PC-9 (cell line): ENCODE results near the gene COLEC11. TPM values are rescaled to one million over a fixed set of nuclear protein-coding genes. Genes with fewer than 3 reads are reported as not detected.

ENCODE experiments used
- BruUV-seq: library from RNA; stranded (reverse); fragments of 400-500 nt; replicated peaks from 2 replicates; lab custom pipeline; 2021; lab: Mats Ljungman, UMichigan
- CTCF ChIA-PET: fragments of 300-600 bp; sonication (Branson Sonifier 250); formaldehyde crosslinking; loops from one replicate; lab custom pipeline; 2022; ENCODE audit warnings: antibody characterized with exemption; lab: Charles Lee
- POLR2A ChIA-PET: fragments of 300-600 bp; sonication (Branson Sonifier 250); formaldehyde crosslinking; loops from one replicate; lab custom pipeline; 2022; ENCODE audit warnings: antibody characterized with exemption; ENCODE audit not compliant: unreplicated experiment; lab: Charles Lee
- DNase-seq, 2 experiments: peaks; one replicate each; pipeline versions ENCODE4 v3.0.0 to v3.0.0-alpha.2; 2015 to 2022; ENCODE audit warnings: mixed read lengths in 1 of 2
- H2AFZ ChIP-seq: fragments of 200-600 bp; sonication (generic); 2 replicates; pipeline ENCODE4 v1.8.1; 2017; ENCODE audit warnings: antibody characterized with exemption
- H3F3A ChIP-seq: fragments of 200-600 bp; sonication (generic); 2 replicates; pipeline ENCODE4 v1.8.1; 2017; ENCODE audit warnings: antibody characterized with exemption, mild to moderate bottlenecking, low read depth; ENCODE audit not compliant: insufficient read depth
- H3K27ac ChIP-seq: fragments of 200-600 bp; sonication (generic); 2 replicates; pipeline ENCODE4 v1.6.1; 2016; ENCODE audit warnings: mixed run types
- H3K27me3 ChIP-seq: fragments of 200-600 bp; sonication (generic); 2 replicates; pipeline ENCODE4 v1.6.1; 2016; ENCODE audit warnings: low read depth, mixed run types; ENCODE audit not compliant: insufficient read depth
- H3K36me3 ChIP-seq: fragments of 200-600 bp; sonication (generic); 2 replicates; pipeline ENCODE4 v1.6.1; 2016; ENCODE audit warnings: low read depth, mixed run types
- H3K4me1 ChIP-seq: fragments of 200-600 bp; sonication (generic); replicated peaks from 2 replicates; pipeline ENCODE4 v1.6.1; 2016; ENCODE audit warnings: mixed run types; ENCODE audit not compliant: insufficient read depth
- H3K4me2 ChIP-seq: fragments of 200-600 bp; sonication (generic); 2 replicates; pipeline ENCODE4 v1.6.1; 2017; ENCODE audit warnings: mixed run types
- H3K4me3 ChIP-seq: fragments of 200-600 bp; sonication (generic); 2 replicates; pipeline ENCODE4 v1.6.1; 2016; ENCODE audit warnings: mixed run types
- H3K79me2 ChIP-seq: fragments of 200-600 bp; sonication (generic); 2 replicates; pipeline ENCODE4 v1.6.1; 2017; ENCODE audit warnings: low read depth, mixed run types
- H3K9me2 ChIP-seq: fragments of 200-600 bp; sonication (generic); 2 replicates; pipeline ENCODE4 v1.8.1; 2017; ENCODE audit warnings: mild to moderate bottlenecking; ENCODE audit not compliant: insufficient read depth
- H3K9me3 ChIP-seq: fragments of 200-600 bp; sonication (generic); 2 replicates; pipeline ENCODE4 v1.8.1; 2016; ENCODE audit warnings: low read depth; ENCODE audit not compliant: insufficient read depth
- H4K20me1 ChIP-seq: fragments of 200-600 bp; sonication (generic); 2 replicates; pipeline ENCODE4 v1.8.1; 2017; ENCODE audit not compliant: insufficient read depth
- EZH2 ChIP-seq: fragments of 200-600 bp; sonication (generic); IDR thresholded peaks from 2 replicates; pipeline ENCODE4 v1.8.0; 2017; ENCODE audit warnings: antibody characterized with exemption, low read depth
- intact Hi-C: fragments of 100-400 bp; cut with micrococcal nuclease; formaldehyde crosslinking; loops from one replicate; pipeline ENCODE4 v1.10.0; 2022; ENCODE audit not compliant: unreplicated experiment
- total RNA-seq: library from RNA; stranded (reverse); gene quantifications from 2 replicates; pipeline ENCODE4 v1.2.3, GENCODE V29; 2021
- TF ChIP-seq, protein P1 (sequence below): fragments of 200-600 bp; sonication (generic); conservative IDR thresholded peaks from 2 replicates; pipeline ENCODE4 v1.6.1; 2017; ENCODE audit warnings: mixed run types, antibody characterized with exemption, mild to moderate bottlenecking, moderate library complexity

COLEC11 gene
- total RNA-seq, 1 experiment from 2014 or later: 2.4 TPM

DNA sequence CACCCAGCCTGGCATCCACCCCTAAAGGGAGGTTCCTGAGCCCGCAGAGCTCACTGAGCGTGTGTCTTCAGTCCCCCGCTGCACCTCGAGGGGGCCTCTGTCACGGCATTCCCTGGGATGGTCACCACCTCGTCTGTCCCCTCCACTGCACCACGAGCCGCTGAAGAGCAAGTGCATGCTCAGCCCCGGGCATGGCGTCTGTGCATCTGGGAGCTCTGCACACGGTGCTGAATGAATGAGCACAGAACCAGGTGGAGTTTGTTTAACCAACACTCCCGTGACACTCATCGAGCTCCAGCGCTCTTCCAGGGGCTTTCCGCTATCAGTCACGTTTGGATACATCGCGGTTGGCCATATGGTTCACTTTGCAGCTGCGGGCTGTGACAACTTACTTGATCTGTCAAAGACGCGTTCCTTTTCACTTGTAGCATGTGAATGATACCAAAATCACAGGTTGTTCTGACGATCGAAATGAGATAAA lies 72.3 kb downstream of the COLEC11 start:
- no peak overlapping the region for H3K4me2 ChIP-seq
- intact Hi-C loops: no loop called here
- no peak overlapping the region for H3K27ac ChIP-seq
- no peak for DNase-seq
- no peak overlapping the region for H3K4me3 ChIP-seq
- H3K27me3 ChIP-seq: peaks cover 69% of the 10 kb centered on the region
- no TSS peak for BruUV-seq
- H3K9me2 ChIP-seq: no peaks in the 10 kb centered on the region
- H3K4me1 ChIP-seq: no peaks in the 10 kb centered on the region
- CTCF ChIA-PET: no interaction called here
- POLR2A ChIA-PET: no interaction called here
- H2AFZ ChIP-seq: no peak overlapping the region
- no peaks in the 10 kb centered on the region for H3K79me2 ChIP-seq
- no peaks in the 10 kb centered on the region for H3F3A ChIP-seq
- TF ChIP-seq, protein P1, sequence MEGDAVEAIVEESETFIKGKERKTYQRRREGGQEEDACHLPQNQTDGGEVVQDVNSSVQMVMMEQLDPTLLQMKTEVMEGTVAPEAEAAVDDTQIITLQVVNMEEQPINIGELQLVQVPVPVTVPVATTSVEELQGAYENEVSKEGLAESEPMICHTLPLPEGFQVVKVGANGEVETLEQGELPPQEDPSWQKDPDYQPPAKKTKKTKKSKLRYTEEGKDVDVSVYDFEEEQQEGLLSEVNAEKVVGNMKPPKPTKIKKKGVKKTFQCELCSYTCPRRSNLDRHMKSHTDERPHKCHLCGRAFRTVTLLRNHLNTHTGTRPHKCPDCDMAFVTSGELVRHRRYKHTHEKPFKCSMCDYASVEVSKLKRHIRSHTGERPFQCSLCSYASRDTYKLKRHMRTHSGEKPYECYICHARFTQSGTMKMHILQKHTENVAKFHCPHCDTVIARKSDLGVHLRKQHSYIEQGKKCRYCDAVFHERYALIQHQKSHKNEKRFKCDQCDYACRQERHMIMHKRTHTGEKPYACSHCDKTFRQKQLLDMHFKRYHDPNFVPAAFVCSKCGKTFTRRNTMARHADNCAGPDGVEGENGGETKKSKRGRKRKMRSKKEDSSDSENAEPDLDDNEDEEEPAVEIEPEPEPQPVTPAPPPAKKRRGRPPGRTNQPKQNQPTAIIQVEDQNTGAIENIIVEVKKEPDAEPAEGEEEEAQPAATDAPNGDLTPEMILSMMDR: no peak
- TF ChIP-seq EZH2: no peak
- H3K36me3 ChIP-seq: no peaks in the 10 kb centered on the region
- no peaks in the 10 kb centered on the region for H3K9me3 ChIP-seq
- H4K20me1 ChIP-seq: no peaks in the 10 kb centered on the region

DNA sequence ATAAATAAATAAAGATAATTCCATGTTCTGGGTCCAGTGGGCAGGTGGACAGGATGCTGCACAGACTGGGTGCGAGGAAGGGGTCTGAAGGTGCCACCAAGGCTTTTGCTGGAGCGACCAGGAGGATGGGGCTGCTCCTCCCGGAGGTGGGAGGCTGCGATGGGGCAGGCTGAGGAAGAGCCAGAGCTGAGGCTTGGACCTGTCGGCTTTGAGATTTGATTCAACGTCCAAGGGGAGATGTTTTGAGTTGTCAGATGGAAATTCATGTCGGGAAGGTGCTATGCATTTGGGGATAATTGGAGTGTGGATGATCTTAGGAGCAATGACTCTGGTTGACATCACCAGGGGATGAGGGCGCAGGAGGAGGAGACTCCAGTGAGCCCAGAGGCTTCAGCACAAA lies 74.7 kb downstream of the COLEC11 start:
- Histone ChIP-seq H3K9me3 (no peaks in the 10 kb centered on the region), H3K4me3 (no peak overlapping the region), H3F3A (no peaks in the 10 kb centered on the region), H3K79me2 (no peaks in the 10 kb centered on the region), H3K36me3 (no peaks in the 10 kb centered on the region), H2AFZ (no peak overlapping the region), H3K4me1 (no peaks in the 10 kb centered on the region), H3K4me2 (no peak overlapping the region), H4K20me1 (no peaks in the 10 kb centered on the region), H3K9me2 (no peaks in the 10 kb centered on the region), H3K27me3 (peaks cover 93% of the 10 kb centered on the region), H3K27ac (no peak overlapping the region)
- DNase-seq: no peak
- intact Hi-C loops: no loop called here
- ChIA-PET CTCF (no interaction called here), POLR2A (no interaction called here)
- BruUV-seq: no TSS peak
- 0 out of 2 replicates have a peak, but pooled peaks have one; percentile 47 for TF ChIP-seq EZH2
- TF ChIP-seq, protein P1: no peak

DNA sequence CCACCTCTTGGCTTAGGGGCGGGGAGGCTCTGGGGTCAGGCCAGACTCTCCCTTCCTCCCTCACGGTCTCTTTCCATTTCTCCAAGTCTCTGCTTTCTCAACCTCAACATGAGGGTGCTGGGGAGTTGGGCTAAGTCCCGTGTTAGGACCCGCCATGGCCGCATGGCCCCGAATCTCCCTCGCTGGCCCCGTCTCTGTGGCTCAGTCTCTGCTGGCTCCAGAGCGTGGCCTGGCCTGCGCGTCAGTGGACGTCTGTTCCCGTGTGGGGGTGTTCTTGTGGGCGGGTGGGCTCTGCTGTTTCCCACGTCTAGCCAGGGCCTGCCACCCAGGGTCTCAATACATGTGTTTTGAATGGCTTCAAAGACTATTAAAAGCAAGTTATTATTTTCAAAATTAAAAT lies 75.5 kb downstream of the COLEC11 start:
- TF ChIP-seq EZH2: no peak
- TF ChIP-seq, protein P1: no peak
- Histone ChIP-seq H3K4me1 (no peaks in the 10 kb centered on the region), H3K27me3 (peaks cover 98% of the 10 kb centered on the region), H3F3A (no peaks in the 10 kb centered on the region), H3K4me3 (no peak overlapping the region), H3K9me3 (no peaks in the 10 kb centered on the region), H3K27ac (no peak overlapping the region), H3K4me2 (no peak overlapping the region), H3K36me3 (no peaks in the 10 kb centered on the region), H2AFZ (no peak overlapping the region), H3K9me2 (no peaks in the 10 kb centered on the region), H3K79me2 (no peaks in the 10 kb centered on the region), H4K20me1 (no peaks in the 10 kb centered on the region)
- intact Hi-C loops: no loop called here
- DNase-seq: no peak
- BruUV-seq: no TSS peak
- ChIA-PET CTCF (no interaction called here), POLR2A (no interaction called here)
